MV-4-11 (cell line): ENCODE results near the gene LRRC47.
A peak's percentile ranks its signal among the peaks of the same experiment; 100 is the strongest.

Experiments used
- DNase-seq: peaks from one replicate; lab custom pipeline; 2025; lab: John Stamatoyannopoulos, UW

The LRRC47 gene

DNA sequence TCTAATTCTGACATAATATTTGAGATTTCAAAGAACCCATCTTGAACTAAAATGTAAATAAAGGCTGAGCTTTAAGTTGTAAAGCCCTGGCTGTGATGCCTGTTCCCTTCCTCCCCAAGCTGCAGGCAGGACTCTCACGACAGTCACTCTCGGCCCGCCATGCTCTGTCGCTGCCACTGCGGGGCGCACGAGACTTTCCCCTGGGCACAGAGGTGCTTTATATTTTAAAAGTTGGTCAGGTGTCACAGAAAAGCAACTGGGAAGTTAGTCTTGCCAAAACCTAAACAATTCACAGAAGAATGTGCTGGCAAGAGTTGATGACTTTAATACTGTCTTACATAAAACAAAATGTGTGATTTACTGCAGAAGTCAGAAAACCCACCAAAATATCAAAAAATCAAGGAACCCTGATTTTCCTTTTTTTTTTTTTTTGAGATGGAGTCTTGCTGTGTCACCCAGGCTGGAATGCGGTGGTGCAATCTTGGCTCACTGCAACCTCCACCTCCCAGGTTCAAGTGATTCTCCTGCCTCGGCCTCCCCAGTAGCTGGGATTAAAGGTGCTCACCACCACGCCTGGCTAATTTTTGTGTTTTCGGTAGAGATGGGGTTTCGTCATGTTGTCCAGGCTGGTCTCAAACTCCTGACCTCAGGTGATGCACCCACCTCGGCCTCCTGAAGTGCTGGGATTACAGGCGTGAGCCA lies 10.7 kb downstream of the LRRC47 start:
- DNase-seq: no peak

DNA sequence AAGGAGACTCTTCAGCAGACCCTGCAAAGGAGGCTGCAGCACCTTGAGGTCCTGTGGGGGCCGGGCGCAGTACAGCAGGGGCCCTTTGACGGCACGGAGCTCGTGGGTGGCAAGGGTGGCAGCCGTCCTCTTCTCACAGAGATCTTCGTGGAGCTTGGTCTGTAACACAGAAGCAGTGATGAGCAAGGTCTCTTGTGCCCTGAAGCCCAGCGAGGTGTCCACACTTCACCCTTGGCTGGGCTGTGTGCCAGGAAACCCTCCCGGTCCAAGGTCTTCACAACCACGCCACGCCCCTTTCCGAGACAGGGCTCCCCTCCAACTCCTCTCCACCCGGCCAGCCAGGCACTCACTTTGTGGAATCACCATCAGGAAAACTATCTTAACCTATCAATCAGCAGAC lies 11.3 kb downstream of the LRRC47 start:
- DNase-seq: no peak

DNA sequence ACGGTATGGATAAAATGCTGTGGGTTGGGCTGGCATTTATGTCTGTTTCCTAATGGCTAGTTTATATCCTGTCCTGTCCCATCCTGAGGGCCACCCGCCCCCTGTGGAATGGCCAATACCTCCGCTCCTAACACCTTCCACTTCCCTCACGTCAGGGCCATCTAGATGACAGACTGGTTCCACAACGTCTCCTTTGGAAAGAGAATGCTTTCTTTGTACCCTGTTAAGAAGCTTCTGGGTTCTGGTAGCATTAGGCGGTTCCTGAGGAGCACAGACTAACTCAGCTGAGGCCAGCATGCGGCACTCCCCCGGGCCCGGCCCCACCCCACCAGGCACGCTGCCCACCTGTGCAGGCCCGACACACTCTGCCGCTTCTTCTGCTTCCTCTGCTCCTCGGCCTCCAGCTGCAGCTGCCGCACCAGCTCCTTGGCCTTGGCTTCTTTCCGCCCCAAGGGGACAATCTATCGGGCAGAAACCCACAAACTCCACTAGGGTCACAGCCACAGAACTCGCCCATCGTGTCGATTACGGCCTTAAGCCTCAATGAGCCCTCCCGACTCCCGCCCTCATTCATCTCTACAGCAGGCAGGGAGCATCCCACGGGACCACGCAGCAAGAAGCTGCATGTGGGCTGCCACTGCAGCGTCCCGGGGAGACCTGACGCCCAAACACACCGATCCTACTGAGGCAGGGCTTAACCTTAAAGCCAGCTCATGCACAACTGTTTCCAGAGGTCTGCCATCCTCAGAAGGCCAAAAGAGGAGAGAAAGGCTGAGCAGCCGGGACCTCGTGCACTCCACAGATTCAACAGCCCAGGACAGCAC lies 12.4 kb downstream of the LRRC47 start:
- no peak for DNase-seq

DNA sequence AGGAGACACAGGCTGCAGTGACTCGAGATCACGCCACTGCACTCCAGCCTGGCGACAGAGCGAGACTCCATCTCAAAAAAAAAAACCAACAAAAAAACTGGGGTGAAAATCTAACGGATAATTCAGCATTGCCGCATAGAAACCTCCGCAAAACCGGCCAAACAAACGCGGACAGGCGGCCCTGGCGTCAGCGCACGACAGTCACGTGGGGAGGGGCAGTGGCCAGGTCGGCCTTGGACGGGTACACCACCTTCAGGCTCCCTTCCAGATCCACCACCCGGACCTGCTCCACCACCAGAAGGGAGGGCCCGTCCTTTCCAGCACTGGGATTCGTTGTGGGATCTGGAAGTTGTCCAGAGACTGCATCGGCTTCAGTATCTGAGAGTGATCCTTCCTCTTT lies 15.4 kb downstream of the LRRC47 start:
- no peak for DNase-seq

DNA sequence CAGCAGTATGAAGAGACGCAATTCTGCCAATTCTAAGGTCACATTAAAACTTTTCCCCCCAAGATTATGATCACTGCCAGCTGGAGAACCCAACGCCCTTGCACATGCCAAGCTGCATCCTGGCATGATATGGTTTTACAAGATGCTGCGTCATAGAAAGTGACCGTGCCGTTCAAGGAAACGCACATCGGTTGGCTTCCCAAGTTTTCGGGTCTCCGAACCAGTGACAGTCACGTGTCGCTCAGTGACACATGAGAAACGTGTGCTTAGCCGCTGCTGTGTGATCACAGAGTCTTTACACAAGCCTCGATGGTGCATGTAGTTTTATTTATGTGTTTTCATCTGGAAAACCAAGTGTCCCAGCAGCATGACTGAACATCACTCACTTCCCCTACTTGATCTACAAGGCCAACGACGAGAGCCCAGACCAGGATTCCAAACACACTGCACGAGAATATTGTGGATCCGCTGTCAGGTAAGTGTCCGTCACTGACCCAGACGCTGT lies 16.3 kb downstream of the LRRC47 start:
- DNase-seq: no peak

DNA sequence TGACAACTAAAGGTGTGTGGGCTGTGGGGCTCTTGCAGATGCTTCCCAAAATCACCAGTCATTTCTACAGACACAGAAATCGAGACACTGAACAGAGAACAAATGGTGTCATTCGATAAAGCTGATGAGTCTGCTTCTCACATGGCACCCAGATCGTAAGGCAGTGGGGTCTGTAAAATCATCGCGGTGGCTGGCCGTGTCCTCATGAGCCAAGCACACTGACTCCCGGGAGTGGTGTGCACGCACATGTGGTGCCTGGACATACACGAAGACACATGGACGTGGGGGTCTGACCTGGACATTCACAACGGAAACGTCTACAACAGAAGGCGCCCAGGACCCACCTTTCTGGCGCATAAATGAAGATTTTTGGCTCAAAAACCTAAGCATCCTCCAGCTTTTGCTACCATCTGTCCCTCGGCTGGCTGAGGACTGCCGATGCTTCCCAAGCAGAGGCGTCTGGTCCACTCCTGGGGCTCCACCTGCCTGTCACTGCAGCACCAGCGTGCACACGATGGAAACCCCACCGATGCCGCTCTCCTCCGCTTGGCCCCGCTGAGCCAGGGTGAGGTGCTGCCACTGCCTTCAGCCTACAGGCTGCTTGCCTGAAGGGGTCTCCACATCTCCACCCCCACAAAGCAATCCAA lies 16.9 kb downstream of the LRRC47 start:
- DNase-seq: no peak

DNA sequence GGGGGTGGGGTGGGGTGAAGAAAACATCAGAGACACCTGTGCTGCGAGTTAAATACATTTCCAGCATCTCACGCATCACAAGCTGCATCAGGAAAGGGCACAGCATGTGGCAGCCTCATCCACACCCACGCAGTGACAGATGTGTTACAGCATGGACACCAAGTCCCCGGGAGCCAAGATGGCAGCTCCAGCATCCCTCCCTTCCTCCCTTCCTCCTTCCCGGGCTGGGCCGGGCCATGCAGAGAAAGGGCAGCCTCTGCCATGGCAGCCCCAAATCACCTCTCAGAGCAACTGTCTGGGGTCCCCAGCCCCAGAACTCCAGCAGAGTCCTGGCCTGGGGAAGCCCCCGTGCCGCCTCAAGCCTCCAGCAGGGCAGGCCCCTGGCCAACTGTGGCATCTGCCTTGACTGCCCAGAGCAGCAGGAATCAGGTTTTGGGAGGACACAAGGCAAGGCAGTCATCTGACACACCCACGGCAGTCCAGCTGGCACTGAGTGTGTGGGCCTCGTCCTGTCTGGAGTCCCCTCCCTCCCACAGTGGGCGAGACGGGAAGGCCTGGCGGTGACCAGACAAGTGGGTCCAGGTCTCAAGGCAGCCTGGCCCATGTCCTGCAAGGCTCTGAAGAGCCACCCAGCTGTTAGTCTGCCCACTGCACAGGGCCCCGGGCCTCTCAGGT lies 17.6 kb downstream of the LRRC47 start:
- DNase-seq: no peak

DNA sequence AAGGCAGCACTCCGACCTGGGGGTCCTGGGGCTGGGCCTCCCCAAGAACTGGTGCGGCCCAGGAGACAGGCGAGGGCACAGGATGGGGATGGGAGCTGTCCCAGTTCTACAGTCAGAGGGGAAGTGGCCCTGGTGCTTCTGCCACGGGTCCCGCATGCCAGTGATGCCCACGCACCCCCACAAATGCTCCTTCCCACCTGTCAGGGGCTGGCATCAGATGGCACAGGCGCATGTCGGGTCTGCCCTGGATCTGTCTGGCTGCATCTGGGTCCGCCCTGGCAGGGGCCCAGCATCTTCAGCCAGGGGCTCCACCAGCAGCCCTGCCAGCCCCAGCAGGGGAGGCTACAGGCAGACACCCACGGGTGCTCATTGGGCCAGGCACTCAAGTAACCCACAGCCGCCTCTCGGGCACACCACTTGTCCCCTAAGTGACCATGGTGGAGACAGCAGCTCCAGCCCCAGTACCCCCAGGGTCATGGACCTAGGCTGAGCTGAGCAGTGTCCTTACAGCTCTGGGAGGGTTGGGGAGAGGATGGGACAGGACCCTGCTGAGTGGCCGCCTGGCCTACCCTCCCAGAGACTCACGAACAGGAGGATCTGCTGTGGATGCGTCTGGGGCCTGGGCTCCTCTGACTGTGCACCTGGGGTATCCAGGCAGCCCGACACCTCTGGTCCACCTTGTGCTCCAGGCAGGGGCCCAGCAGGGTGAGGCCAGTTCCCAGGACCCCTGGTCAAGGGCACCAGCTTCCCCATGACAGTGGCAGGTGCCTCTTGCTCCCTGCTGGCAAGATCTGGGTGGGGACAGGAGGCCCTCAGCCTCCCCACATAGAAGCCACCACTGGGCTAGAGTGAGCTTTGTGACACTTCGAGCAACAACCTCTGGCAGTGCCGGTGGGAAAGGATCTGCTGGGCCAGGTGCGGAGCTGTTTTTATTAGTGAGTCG lies 18.4 kb downstream of the LRRC47 start:
- no peak for DNase-seq

DNA sequence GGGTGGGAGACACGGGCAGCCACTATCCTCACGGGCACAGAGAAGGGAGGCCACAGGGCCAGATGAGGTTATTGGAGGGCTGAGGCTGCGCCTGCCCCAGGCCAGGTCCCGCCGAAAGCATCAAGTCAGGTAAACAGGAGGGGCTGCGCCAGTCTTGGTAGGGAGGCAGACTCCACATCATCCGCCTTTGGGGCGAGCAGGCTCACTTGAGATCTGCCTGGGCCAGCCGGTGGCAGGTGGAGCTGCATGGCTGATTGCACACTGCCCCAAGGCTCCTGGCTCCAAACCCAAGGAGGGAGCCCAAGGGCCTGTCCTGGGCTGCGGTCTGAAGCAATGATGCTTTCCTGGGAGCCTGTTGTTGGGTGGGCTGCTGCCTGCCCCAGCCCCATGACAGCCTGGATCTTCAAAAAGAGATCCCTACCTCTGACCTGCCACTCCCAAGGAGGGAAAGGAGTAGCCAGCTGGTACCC lies 19.2 kb downstream of the LRRC47 start:
- no peak for DNase-seq

DNA sequence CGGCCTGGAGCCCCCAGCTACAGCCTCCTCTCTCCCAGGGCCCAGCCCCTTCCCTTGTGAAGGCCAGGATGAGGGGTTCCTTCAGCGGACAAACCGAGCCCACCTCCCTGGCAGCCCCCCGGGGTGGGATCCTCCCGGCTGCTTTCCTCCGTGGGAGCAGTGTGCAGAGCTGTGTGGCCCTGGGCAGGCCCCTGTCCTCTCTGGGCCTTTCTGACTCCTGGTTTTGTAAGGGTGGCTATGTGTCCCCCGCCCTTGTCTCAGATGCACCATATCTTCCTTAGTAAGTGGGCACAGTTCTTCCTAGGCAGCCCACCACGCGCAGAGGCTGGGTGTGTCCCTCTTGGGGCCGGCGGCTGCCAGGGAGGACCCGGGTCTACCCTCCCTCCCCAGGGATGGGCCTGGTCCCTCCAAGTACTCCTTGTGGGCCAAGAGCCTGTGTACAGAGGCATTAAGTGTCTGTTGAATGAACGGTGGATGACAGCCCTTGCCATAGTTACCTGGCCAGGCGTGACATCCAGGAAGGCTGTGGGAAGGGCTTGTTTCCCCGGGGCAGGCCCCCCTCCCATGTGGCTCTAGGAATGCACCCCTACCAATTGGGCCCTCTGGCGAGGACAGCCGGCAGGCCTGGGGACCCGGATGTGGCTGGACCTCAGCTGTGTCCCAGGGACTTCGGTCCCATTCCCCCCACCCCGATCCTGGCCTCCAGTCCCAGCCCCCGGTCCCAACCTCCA lies 19.9 kb downstream of the LRRC47 start:
- no peak for DNase-seq

DNA sequence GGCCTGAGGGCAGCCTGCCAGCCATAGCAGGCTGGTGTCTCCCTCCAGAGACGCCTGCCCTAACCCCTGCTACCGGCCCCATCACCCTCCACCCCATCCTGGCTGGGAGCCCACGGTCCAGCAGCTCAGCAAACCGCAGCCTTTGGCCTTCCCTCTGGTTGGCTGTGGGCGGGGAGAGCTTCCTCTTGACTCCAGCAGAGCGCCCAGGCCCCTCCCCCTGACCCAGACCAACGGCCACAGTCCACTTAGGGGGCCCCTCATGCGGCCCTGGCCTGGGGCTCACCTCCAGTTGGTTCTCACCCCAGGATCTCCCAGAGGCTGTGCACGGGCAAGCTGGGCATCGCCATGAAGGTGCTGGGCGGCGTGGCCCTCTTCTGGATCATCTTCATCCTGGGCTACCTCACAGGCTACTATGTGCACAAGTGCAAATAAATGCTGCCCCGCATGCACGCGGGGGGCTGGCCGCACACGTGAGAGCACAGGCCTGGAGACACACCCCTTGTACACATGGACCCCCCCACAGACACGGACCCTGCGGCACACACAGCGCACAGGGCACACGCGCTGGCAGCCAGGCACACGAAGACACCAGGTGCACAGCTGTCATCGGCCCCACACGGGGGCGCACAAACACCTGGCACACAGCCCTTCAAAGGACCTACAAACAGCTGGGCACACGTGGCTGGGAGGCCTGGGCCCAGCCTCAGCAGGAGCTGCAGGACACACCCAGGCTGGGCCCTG lies 20.6 kb downstream of the LRRC47 start:
- DNase-seq: peak; percentile 72

DNA sequence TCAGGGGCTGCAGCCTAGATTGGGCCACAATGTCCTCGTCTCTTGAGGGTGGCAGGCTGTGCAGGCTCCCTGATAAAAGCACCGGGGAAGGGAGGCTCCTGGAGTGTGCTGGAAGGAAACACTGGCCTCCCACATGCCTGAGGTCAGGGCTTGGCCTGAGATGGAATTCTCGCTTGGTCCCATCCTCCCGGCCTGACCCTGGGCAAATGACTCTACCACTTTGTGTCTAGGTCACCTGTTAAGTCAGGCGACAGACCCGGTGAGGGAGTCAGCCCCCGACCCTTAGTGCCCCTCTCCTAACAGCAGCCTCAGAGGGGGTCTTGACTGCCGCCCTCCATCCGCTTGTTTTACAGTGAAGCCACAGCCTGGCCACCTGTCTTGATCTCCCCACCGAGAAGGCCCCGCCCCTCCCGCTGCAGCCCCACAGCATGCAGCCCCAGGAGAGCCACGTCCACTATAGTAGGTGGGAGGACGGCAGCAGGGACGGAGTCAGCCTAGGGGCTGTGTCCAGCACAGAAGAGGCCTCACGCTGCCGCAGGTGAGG lies 21.3 kb downstream of the LRRC47 start:
- DNase-seq: no peak

DNA sequence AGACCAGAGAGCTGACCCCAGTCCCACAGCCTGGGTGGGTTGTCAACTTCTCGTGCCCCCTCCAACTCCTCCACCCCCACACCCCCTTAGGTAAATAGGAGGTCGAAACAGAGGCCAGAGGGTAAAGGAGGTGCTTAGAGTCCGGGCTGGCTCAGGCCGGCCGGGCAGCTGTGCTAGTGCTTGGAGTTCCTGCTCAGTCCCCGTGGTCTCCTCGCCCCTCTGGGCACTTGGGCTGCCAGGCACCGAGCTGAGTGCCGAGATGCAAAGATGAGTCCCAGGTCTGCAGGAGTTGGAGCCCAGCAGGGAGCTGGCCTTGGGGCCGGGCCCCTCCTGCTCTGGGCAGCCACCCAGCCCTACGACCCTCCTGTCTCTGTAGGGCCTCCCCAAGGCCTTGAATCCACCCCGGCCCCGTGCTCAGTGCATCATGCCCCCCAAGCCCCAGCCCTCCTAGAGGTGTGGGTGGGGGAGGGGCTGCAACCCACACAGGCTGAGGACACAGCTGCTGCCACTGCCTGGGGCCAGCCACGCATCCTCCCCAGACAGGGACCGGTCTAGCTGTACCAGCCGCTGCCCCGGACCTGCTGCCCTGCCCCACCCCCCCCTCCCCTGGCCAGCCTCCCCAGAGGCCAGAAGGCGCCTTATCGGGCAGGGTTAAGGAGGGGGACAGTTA lies 21.9 kb downstream of the LRRC47 start:
- no peak for DNase-seq

DNA sequence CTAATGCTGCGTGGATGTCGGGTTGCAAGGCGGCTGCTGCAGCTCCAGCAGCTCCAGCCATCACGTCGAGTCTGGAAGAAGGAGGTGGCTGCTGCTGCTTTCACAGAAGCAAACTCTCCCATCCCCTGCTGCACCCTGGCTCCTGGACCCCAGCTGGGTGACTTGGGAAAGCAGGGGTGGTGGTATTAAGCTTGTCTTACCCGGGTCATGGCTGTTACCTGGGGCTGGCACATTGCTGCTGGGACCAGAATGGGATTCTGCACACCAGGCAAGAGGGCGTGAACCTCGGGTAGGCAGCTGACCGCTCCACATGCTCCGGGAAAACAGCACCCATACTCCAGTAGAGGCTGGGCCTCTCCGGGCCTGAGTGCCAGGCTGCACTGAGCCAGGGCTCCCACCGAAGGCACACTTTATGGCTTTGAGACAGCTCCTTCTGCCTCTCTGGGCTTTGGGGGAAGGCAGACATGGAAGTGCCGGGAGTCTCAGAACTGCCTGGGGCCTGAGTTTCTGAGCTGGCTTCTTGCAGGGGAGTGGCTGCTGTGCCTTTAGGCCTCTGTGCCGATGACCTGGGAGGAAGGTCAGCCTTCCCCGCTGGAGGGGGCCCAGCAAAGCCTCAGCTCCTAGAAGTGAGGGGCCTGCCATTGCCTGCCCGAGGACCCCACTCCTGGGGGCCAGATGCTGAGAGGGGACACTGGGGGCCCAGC lies 22.6 kb downstream of the LRRC47 start:
- DNase-seq: no peak

DNA sequence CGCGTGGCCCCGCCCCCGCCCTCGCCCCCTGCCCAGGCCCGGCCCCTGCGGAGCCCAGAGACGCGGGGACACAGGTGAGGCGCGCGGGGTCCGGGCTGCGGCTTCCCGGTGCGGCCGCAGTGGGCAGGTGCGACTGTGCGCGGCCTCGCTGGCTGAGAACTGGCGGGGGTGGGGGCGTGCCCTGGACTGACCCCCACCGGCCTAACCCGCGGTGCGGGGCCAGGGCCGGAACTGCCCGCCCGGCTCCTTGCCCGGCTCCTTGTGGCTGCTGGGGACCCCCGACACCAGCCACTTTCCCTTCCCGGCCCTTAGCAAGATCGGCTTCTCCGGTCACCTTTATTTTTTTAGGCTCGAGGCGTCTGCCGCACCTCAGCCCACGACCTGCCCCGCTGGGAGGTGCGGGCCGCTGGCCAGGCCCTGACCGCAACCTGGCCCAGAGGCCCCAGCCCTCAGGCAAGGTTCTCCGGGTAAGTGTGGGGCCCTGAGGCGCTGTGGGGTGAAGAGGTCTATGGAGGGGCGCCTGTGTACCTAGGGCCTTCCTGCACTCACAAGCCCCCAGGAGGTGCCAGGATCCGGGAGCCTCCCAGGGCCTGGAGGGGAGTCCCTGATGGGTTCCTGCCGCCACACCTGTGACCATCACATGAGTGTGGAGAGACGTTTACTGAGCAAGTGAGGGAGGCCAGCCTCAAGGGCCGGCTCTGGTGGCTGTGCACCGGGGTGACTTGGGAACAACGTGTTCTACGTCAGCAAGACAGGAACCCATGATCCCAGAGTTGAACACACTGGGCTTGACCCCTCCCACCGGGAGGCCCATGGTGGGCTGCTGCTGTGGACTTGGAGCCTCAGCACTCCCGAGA lies 23.4 kb downstream of the LRRC47 start, which contains the start of gene SMIM1:
TSS of gene SMIM1 (plus strand) at position 35 of the 857 bp plus-strand sequence. CDS start 2,625 bp downstream, outside the sequence.
- DNase-seq: no peak

DNA sequence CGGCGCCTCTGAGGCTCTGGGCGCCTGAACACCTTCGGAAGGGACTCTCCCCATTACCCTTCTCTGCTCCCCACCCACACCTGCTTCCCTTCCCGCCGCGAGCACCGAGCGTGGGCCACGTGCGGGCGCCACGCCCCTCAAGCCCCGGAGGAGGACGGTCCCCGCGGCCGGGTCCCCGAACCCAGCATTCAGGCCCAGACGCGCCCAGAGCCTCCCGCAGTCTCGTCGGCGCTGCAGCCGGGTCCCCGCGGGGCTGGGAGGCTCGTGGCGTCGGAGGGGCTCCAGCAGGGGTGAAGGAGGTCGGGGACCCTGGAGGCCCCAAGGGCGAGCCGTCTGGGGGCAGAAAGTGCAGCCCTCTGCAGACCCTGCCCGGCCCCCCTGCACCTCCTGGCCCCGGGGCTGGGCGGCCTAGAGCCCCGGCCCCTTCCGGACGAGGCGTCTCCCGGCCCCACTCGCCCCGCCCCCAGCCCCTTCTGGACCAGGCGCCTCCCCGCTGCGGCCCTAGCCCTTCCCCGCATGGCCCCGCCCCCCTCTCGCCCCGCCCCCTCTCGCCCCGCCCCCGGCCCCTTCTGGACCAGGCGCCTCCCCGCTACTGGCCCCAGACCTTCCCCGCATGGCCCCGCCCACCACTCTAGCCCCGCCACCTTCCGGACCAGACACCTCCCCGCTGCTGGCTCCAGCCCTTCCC lies 24.1 kb downstream of the LRRC47 start:
- DNase-seq: peak; percentile 51
